HepG2 (cell line): ENCODE measurements around the gene C3orf62. TPM values are rescaled to one million over a fixed set of nuclear protein-coding genes. Genes with fewer than 3 reads are reported as not detected.

ENCODE experiments used
- ATAC-seq: fragments of 200-7000 bp; cut with Tn5 transposase; 3 replicates; pipeline ENCODE4 v1.9.1; 2020; ENCODE audit warnings: mild to moderate bottlenecking, moderate library complexity
- BruUV-seq: library from RNA; stranded (reverse); fragments of 400-500 nt; replicated peaks from 2 replicates; lab custom pipeline; 2021; lab: Mats Ljungman, UMichigan
- CTCF ChIA-PET: fragments of 300-600 bp; formaldehyde crosslinking; extraction: SDS; loops from one replicate; lab custom pipeline; 2021; ENCODE audit warnings: low total read pairs, inconsistent platforms, low intra/inter-chr PET ratio; lab: Yijun Ruan, JAX
- POLR2A ChIA-PET: fragments of 350-600 bp; sonication (Branson Sonifier 250); formaldehyde crosslinking; loops from one replicate; lab custom pipeline; 2020; ENCODE audit warnings: antibody characterized with exemption, inconsistent platforms; lab: Yijun Ruan, JAX
- DNase-seq: peaks from one replicate; pipeline ENCODE4 v3.0.0-alpha.2; 2015; ENCODE audit warnings: low spot score
- FAIRE-seq: peaks from 3 replicates; lab custom pipeline; 2011; peaks lifted over from hg19 to GRCh38; lab: Jason Lieb, UNC
- H2AFZ ChIP-seq: one replicate; pipeline ENCODE4 v1.6.1; 2011; ENCODE audit warnings: low read length, inconsistent platforms
- H3K27ac ChIP-seq: fragments of 300-600 bp; 3 replicates; pipeline ENCODE4 v1.8.0; 2011; ENCODE audit warnings: mixed run types, mild to moderate bottlenecking, mixed read lengths, low read length, inconsistent platforms; ENCODE audit not compliant: insufficient read depth; ENCODE audit errors: extremely low read length
- H3K27me3 ChIP-seq, 2 experiments: fragments of 200-600 bp in 1 of 2; 2 replicates in 1 of 2; 3 replicates in 1 of 2; pipeline versions ENCODE4 v1.6.0 to v1.8.0; 2011; ENCODE audit warnings: low read length in 2 of 2, mild to moderate bottlenecking in 2 of 2, moderate library complexity in 2 of 2, inconsistent platforms in 1 of 2; ENCODE audit not compliant: insufficient read depth in 2 of 2, control insufficient read depth in 1 of 2
- H3K36me3 ChIP-seq, 2 experiments: fragments of 200-600 bp in 1 of 2; replicated peaks in 1 of 2; 2 replicates in 1 of 2; 3 replicates in 1 of 2; pipeline versions ENCODE4 v1.5.1 to v1.8.0; 2011; ENCODE audit warnings: low read length in 2 of 2, inconsistent platforms in 1 of 2; ENCODE audit not compliant: insufficient read depth in 2 of 2, control insufficient read depth in 1 of 2
- H3K4me1 ChIP-seq: 2 replicates; pipeline ENCODE4 v1.5.1; 2012; ENCODE audit warnings: low read length, inconsistent platforms; ENCODE audit not compliant: insufficient read depth
- H3K4me2 ChIP-seq: 2 replicates; pipeline ENCODE4 v1.6.0; 2011; ENCODE audit warnings: low read depth, low read length, inconsistent platforms
- H3K4me3 ChIP-seq, 3 experiments: fragments of 200-600 bp in 1 of 3; sonication (generic), shearing (Covaris generic) in 1 of 3; replicated peaks in 1 of 3; 2 replicates each; pipeline ENCODE4 v1.5.1; 2011 to 2016; ENCODE audit warnings: low read length in 3 of 3, inconsistent platforms in 2 of 3, low read depth in 2 of 3, mild to moderate bottlenecking in 2 of 3, control low read depth in 1 of 3, mixed read lengths in 1 of 3; ENCODE audit not compliant: insufficient read depth in 1 of 3
- H3K79me2 ChIP-seq: one replicate; pipeline ENCODE4 v1.6.1; 2011; ENCODE audit warnings: low read length, inconsistent platforms; ENCODE audit not compliant: insufficient read depth
- H3K9ac ChIP-seq: 2 replicates; pipeline ENCODE4 v1.6.0; 2011; ENCODE audit warnings: mild to moderate bottlenecking, low read depth, low read length, inconsistent platforms; ENCODE audit not compliant: insufficient read depth
- H3K9me3 ChIP-seq: 2 replicates; pipeline ENCODE4 v1.5.1; 2012; ENCODE audit warnings: mild to moderate bottlenecking, low read length
- H4K20me1 ChIP-seq: 2 replicates; pipeline ENCODE4 v1.6.0; 2011; ENCODE audit warnings: inconsistent platforms, mild to moderate bottlenecking, low read length, moderate library complexity; ENCODE audit not compliant: insufficient read depth
- BRD4 ChIP-seq: sonication (generic); formaldehyde crosslinking; IDR thresholded peaks from 2 replicates; pipeline ENCODE4 v1.4.0; 2020; ENCODE audit warnings: missing genetic modification reagents
- GZF1 ChIP-seq: sonication (generic); formaldehyde crosslinking; IDR thresholded peaks from 2 replicates; pipeline ENCODE4 v1.5.1; 2020; ENCODE audit warnings: mild to moderate bottlenecking, missing genetic modification reagents
- KLF15 ChIP-seq: sonication (generic); formaldehyde crosslinking; IDR thresholded peaks from 2 replicates; pipeline ENCODE4 v1.8.1; 2023; ENCODE audit warnings: borderline replicate concordance, mild to moderate bottlenecking, inconsistent platforms, missing genetic modification reagents, mixed read lengths
- POLR2AphosphoS5 ChIP-seq: IDR thresholded peaks from 2 replicates; pipeline ENCODE4 v1.6.1; 2012; ENCODE audit warnings: low read depth, low read length
- RFX3 ChIP-seq: IDR thresholded peaks from 2 replicates; pipeline ENCODE4 v1.6.1; 2016; ENCODE audit warnings: missing biosample characterization, missing genetic modification reagents
- SP4 ChIP-seq: sonication (generic); formaldehyde crosslinking; IDR thresholded peaks from 2 replicates; pipeline ENCODE4 v1.8.1; 2023; ENCODE audit warnings: mild to moderate bottlenecking, missing genetic modification reagents
- TARDBP ChIP-seq: sonication (generic); formaldehyde crosslinking; IDR thresholded peaks from 2 replicates; pipeline ENCODE4 v1.8.0; 2022; ENCODE audit warnings: mild to moderate bottlenecking, missing genetic modification reagents
- TBX2 ChIP-seq: sonication (generic); formaldehyde crosslinking; IDR thresholded peaks from 2 replicates; pipeline ENCODE4 v1.5.0; 2020; ENCODE audit warnings: missing genetic modification reagents, mild to moderate bottlenecking, borderline replicate concordance
- ZNF121 ChIP-seq: sonication (generic); formaldehyde crosslinking; IDR thresholded peaks from 2 replicates; pipeline ENCODE4 v1.5.0; 2020; ENCODE audit warnings: mild to moderate bottlenecking, missing genetic modification reagents
- ZNF460 ChIP-seq: sonication (generic); formaldehyde crosslinking; IDR thresholded peaks from 2 replicates; pipeline ENCODE4 v1.5.1; 2020; ENCODE audit warnings: missing genetic modification reagents, mild to moderate bottlenecking, borderline replicate concordance
- ZNF572 ChIP-seq: sonication (generic); formaldehyde crosslinking; IDR thresholded peaks from 2 replicates; pipeline ENCODE4 v1.5.1; 2020; ENCODE audit warnings: mild to moderate bottlenecking, missing genetic modification reagents
- in situ Hi-C: cut with HindIII; loops from 2 replicates; pipeline ENCODE4 v1.10.0; 2017; ENCODE audit warnings: low pct_unique_long_range_greater_than_20kb; ENCODE audit not compliant: extremely low pct_ligation_motif_present
- intact Hi-C: fragments of 100-400 bp; cut with micrococcal nuclease; formaldehyde crosslinking; loops from one replicate; pipeline ENCODE4 v1.10.0; 2022; ENCODE audit not compliant: unreplicated experiment
- polyA plus RNA-seq, 8 experiments: library from polyadenylated mRNA; depleted of rRNA in 3 of 8; stranded (reverse) in 7 of 8; unstranded in 1 of 8; fragments of >200 nt; fragmentation: Illumina TruSeq in 4 of 8; extraction: Trizol in 4 of 8; gene quantifications; 2 replicates each; pipeline versions ENCODE4 v1.2.1 to v1.2.3, GENCODE V29; 2011 to 2016; ENCODE audit warnings: low read depth in 4 of 8, missing spikeins in 1 of 8, mixed read lengths in 1 of 8; ENCODE audit not compliant: insufficient read depth in 1 of 8
- total RNA-seq, 5 experiments: library from RNA; depleted of rRNA; stranded (reverse); fragments of >200 nt; fragmentation: Illumina TruSeq; extraction: Trizol; gene quantifications; 2 replicates each; pipeline ENCODE4 v1.2.3, GENCODE V29; 2016; ENCODE audit warnings: low read depth in 1 of 5
- TF ChIP-seq, protein P1 (sequence below): sonication (generic); formaldehyde crosslinking; IDR thresholded peaks from 2 replicates; pipeline ENCODE4 v1.5.0; 2020; ENCODE audit warnings: missing genetic modification reagents, mild to moderate bottlenecking, borderline replicate concordance
- TF ChIP-seq, protein P2 (sequence below): sonication (generic); formaldehyde crosslinking; IDR thresholded peaks from 2 replicates; pipeline ENCODE4 v1.5.0; 2020; ENCODE audit warnings: mild to moderate bottlenecking, missing genetic modification reagents, borderline replicate concordance

C3orf62 gene
- total and polyA plus RNA-seq, 2 of the 13 experiments (the other 11 are each of a cell fraction or from before 2014, with no cell fraction given), result 1.6 to 3.9 TPM

DNA sequence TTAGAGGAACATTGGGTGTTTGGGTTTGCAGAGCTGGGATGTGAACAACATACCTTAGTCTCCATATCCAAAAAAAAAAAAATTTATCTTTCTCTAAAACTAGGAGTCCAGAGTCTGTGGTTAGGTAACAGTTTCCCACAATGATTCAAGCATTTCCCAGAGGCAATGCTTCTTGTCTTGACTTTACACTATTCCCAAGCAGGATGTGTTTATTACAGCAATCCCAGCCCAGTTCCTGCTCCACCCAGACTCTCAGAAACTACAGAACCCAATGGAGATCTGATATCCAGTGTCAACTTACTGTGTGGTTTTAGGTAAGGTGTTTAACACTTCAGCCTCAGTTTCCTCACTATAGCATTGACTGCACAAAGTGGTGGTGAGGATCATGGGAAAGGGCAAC, 2.3 kb upstream of the C3orf62 start:
- no TSS peak for BruUV-seq
- no peak overlapping the region for H3K9ac ChIP-seq
- no peak overlapping the region for H2AFZ ChIP-seq
- TF ChIP-seq SP4 (CRISPR knock-in tag) (no peak), TARDBP (CRISPR knock-in tag) (no peak), ZNF121 (no peak), GZF1 (CRISPR knock-in tag) (no peak), ZNF460 (CRISPR knock-in tag) (no peak), KLF15 (CRISPR knock-in tag) (no peak), TBX2 (no peak), RFX3 (no peak), ZNF572 (CRISPR knock-in tag) (no peak), BRD4 (CRISPR knock-in tag) (no peak), POLR2AphosphoS5 (no peak)
- TF ChIP-seq, protein P1, sequence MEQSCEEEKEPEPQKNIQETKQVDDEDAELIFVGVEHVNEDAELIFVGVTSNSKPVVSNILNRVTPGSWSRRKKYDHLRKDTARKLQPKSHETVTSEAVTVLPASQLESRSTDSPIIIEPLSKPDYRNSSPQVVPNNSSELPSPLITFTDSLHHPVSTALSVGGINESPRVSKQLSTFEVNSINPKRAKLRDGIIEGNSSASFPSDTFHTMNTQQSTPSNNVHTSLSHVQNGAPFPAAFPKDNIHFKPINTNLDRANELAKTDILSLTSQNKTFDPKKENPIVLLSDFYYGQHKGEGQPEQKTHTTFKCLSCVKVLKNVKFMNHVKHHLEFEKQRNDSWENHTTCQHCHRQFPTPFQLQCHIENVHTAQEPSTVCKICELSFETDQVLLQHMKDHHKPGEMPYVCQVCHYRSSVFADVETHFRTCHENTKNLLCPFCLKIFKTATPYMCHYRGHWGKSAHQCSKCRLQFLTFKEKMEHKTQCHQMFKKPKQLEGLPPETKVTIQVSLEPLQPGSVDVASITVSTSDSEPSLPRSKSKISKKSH, result no peak
- TF ChIP-seq, protein P2, sequence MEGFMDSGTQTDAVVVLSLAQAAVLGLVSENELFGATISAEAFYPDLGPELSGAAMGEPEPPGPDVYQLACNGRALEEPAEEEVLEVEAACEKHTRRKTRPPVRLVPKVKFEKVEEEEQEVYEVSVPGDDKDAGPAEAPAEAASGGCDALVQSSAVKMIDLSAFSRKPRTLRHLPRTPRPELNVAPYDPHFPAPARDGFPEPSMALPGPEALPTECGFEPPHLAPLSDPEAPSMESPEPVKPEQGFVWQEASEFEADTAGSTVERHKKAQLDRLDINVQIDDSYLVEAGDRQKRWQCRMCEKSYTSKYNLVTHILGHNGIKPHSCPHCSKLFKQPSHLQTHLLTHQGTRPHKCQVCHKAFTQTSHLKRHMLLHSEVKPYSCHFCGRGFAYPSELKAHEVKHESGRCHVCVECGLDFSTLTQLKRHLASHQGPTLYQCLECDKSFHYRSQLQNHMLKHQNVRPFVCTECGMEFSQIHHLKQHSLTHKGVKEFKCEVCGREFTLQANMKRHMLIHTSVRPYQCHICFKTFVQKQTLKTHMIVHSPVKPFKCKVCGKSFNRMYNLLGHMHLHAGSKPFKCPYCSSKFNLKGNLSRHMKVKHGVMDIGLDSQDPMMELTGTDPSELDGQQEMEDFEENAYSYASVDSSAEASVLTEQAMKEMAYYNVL, result no peak
- no peak overlapping the region for H3K27ac ChIP-seq
- no peak overlapping the region for H3K4me3 ChIP-seq
- intact Hi-C loops, result no loop called here
- DNase-seq (no peak), FAIRE-seq (no peak), ATAC-seq (no peak)
- H3K36me3 ChIP-seq, result peaks cover 9 to 43% of the 10 kb centered on the region in 2 experiments
- H3K9me3 ChIP-seq, result no peaks in the 10 kb centered on the region
- H3K4me2 ChIP-seq, result no peak overlapping the region
- in situ Hi-C loops, result no loop called here
- ChIA-PET CTCF (no interaction called here), POLR2A (no interaction called here)
- H3K79me2 ChIP-seq, result no peaks in the 10 kb centered on the region
- no peaks in the 10 kb centered on the region for H3K4me1 ChIP-seq
- no peaks in the 10 kb centered on the region for H3K27me3 ChIP-seq
- H4K20me1 ChIP-seq, result no peaks in the 10 kb centered on the region
